GM19193 (cell line): ENCODE measurements around the gene ATP6AP1.
A peak's percentile ranks its signal among the peaks of the same experiment; 100 is the strongest.

Experiments
- POLR2A ChIP-seq: IDR thresholded peaks from 4 replicates; pipeline ENCODE4 v1.6.1; 2011; ENCODE audit not compliant: insufficient read depth, insufficient read length; ENCODE audit errors: extremely low read depth

ATP6AP1 gene

DNA sequence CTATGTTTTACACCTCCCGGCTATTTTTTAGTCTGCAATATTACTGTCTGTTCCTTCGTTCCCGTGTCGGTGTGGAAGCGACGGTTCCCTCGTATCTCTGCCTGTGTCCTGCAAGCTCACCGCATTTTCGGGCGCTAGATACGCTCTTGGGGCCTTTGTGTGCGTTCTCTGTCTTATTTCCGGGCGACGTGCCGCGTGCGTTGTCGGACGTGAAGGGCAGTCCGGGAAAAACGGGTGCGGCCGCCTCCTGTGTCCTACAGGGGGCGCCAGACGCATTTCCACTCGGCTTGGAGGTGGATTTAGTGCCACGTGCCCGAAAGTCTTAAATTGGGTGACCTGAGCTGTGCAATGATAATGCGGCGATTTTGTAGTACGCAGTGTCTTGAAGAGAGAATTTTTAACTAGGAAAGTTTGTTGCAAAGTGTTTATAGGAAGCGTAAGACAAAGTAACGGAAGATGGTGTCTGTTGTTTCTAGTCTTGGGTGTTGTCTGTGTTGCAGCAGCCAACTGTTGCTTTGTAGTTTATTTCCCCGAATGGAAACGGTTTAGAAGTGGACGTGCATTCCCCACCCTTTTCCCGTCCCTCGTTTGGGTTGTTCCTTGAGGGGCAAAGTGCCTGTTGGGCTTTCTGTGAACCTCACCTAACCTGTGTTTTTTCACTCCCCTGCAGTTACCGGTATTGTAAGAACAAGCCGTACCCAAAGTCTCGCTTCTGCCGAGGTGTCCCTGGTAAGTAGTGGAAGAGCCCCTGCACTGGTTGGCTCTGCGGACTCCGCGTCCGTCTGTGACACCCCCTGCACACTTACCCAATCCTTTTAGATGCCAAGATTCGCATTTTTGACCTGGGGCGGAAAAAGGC lies 29.6 kb upstream of the ATP6AP1 start:
- TF ChIP-seq POLR2A = no peak

DNA sequence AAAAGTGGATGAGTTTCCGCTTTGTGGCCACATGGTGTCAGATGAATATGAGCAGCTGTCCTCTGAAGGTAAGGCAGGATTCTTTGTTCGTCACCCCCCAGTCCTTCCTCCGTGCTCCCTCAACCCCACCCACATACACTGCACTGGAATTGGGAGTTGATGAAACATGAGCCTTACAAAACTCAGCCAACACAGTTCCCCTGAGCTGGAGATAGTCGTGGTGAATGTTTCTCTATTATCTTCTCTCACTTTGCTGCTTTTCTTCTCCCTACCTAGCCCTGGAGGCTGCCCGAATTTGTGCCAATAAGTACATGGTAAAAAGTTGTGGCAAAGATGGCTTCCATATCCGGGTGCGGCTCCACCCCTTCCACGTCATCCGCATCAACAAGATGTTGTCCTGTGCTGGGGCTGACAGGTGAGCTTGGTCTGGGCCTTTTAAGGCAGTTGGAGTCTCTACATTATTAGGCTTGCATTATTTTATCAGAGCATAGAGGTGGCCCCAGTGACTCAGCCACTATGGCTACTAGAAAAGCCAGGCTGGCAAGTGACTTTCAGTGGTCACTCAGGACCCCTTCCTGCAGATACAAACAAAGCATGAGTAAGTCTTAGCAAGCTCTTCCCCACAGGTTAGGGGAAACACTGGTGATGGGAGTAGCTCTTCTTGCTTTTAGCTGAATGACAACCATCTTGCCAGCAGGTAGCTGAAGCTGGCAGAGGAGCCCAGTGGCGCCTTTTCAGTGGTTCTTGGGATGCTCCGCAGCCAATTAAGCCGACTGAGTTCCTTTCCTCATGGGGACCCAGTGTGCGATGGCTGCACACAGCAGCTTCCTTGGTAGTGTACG lies 28.7 kb upstream of the ATP6AP1 start:
- TF ChIP-seq POLR2A = no peak

DNA sequence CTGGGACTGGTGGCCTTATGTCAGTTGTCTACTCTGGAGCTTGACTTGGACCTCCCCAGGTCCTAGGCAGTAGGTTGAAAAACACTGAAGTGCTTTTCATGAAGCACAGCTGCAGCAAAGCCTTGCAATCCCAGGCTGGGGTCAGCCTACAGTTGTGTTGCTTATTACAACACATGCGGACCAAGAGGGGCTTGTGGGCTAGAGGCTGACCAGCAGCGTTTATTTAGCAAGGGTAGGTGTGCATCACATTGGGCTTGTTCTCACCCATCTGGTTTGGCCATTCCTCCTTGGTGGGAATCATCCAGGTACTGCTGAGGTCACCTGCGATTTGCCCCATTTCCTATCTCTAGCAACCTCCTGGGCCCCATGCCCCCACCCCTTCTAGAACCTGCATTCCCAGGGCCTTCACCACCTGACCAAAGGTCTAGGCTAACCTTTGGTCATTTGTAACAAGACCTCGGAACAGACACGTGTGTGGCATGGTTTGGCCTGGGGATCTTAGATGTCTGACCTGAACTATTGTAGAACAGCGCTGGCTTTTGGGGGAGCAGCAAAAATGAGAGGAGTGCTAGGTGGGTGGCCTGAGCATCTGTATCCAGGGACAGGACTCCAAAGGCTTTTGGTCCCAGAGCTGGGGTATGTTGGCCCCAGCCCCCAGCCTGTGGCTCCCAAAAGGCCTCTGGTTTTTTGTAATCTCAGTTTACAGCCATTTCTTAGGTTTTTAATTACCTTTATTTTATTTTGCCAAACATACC lies 27.3 kb upstream of the ATP6AP1 start:
- TF ChIP-seq POLR2A = peak; percentile 67

DNA sequence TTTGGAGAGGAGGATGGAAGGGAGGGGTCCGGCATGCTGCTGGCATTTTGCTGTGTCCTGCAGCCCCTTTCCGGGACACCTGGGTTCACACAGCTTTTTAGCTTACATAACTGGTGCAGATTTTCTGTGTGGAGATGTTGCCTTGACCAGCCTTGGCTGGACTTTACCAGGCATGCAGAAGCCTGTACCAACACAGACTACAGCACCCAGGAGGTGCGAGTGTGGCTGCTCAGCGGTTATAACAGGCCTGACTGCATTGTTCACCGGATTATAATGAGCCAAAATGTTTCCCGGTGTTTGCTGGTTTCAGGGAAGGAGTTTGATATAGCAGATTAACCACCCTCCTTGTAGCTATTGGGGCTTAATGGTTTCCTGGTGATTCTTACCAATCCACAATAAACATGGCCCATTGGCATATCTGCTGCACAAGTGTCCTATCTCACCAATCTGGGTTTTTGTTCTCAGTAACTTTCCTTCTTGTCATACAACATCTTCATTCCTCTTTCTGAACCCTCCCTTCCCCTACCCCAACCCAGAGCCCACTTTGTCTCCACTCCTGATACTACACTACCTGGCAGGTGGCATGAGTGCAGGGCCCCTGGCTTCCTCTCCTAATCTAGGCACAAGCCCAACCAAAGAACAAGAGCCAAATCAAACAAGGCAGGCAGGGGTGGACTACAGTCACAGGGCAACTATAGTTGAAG lies 26.4 kb upstream of the ATP6AP1 start:
- no peak for TF ChIP-seq POLR2A

DNA sequence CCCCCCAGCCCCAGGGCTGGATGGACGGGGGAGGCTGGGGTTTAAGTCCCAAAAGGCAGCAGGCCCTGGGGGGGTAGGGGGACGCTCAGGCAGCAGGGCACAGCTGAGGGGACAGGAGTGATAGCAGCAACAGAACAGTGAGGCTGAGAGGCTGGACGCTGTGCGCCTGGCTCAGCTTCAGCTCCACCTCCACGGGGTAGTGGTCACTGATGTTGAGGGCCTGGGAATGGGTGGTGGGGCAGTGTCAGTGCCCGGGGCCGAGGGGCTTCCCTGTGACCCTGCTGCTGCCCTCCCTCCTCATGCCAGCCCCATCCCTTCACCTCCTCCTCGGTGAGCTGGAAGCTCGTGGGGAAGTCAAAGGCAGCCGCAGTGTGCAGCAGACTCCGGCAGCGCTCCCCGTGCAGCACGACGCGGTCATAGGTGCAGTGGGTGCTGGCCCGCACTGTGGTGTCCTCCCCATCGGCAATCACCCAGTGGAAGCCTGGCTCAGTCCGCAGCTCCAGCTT lies 25.8 kb upstream of the ATP6AP1 start:
- TF ChIP-seq POLR2A = no peak

DNA sequence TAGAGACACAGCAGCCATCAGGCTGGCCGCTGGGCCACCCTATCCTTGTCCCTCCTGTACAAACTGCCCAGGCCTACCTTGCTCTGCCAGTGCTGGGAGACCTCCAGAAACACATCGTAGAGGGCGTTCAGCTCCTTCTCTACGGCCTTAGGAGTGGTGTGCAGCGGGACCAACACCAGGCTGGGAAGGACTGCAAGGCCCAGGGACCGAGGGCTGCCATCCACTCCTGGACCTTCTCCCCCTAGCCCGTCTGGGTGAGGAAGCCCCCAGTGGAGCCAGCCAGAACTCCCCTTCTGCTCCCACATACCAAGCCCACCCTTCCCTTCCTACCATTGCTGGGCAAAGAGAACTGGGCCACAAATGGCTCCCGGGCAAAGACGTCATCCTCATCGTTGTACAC lies 25.3 kb upstream of the ATP6AP1 start:
- TF ChIP-seq POLR2A = no peak

DNA sequence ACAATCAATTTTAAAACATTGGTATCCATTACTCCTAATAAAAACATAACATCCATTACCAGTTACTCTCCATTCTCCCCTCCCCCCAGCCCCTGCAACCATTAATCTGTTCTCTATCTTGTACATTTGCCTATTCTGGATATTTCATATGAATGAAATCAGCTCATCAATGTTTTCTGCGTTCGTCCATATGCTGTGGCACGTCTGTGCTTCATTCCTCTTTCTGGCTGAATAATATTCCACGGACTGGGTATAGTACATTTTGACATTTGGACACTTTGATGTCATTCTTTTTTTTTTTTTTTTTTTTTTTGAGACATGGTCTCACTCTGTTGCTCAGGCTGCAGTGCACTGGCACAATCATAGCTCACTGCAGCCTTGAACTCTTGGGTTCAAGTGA lies 24.6 kb upstream of the ATP6AP1 start:
- no peak for TF ChIP-seq POLR2A

DNA sequence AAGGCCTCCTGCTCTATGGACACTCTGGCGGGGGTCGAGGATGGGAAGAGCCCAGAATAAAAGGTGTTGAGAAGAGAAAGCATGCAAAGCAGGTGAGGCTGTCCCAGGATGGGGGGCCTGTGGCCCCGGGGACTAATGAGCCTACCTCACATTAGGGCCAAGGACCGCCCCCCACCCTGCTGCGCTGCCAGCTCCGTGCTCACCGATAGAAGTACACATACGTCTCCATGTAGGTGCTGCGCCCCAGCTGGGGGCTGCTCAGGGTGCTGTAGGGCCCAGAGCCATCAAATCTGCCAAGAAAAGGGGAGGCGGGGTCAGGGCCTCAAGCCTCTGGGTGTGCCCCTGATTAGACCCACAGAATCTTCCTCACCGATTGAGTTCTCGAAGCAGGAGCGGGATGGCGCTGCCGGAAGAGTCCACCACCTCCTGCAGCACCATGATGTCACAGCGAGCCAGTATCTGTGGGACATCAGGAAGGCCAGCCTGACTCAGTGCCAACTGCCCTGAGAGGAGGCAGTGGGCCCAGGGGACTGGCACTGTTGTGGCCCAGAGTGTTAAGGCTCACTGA lies 23.8 kb upstream of the ATP6AP1 start:
- no peak for TF ChIP-seq POLR2A

DNA sequence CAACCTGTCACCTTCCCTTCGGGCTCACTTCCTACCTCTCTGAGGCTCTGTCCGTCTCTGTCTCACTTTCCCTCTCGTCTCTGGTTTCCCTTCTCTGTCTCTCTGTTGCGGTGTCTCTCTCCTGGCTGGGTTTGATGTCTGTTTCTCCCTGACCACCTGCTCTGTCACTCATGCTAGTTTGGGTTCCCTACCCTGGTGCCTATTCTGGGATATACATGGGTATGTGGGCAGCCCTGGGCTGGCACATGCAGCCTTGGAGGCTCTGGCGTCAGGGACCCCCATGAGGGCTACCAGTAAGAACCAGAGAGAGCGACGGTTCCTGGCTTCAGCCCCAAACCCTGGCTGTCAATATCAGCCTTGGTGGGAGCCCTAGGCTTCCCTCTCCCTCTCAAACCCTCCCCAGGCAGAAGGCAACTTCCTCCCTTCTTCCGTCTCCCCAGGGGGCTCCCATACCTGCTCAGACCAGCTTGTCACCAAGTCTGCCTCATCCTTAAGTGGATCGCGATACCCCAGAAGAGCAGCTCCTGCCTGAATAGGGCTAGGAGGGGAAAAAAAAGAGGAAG lies 19.7 kb upstream of the ATP6AP1 start:
- TF ChIP-seq POLR2A = no peak

DNA sequence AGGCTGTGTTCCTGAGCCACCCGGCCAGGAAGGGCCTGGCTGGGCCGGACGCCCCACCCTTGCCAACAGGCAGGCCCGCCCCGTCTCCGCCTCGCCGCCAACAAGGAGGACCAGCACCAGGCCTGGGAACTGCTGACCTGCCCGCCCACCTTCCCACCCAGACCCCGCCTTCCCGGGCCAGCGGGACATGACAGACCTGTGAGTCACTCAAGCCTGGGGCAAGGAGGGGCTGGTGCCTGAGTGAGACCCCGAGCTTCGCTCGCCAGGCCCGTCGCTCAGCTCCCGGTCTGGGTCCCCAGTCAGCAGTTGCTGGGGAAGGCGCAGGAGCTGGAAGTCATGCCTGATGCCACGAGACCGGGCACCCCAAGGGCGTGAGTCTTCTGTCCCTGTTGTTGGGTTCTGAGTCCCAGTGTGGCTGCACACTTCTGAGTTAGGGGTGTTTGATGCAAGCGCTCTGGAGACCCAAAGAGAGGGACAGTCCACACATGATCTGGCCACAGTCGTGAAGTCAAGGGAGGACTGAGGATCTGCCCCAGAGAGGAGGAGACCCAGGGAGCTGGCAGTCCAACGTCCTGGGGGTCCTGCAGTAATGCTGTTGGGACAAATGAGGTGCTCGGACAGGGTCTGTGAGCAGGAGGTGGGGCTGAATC lies 19.1 kb upstream of the ATP6AP1 start, which contains the start of gene DNASE1L1:
TSS of gene DNASE1L1 (minus strand) at position 33 of the 650 bp plus-strand sequence. CDS start 3,686 bp downstream, outside the sequence.
- no peak for TF ChIP-seq POLR2A

DNA sequence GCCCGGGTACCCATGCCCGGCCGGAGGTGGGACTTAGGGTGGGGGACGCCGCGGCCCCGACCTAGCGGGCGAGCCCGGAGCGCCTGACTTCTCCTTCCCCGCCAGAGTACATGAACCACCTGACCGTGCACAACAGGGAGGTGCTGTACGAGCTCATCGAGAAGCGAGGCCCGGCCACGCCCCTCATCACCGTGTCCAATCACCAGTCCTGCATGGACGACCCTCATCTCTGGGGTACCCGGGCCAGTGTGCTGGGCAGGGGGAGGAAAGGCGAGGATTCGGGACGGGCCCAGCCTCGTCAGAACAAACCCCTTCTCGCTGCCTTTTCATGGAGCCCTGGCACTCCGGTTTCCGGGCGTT lies 16.5 kb upstream of the ATP6AP1 start:
- peak; percentile 28 for TF ChIP-seq POLR2A

DNA sequence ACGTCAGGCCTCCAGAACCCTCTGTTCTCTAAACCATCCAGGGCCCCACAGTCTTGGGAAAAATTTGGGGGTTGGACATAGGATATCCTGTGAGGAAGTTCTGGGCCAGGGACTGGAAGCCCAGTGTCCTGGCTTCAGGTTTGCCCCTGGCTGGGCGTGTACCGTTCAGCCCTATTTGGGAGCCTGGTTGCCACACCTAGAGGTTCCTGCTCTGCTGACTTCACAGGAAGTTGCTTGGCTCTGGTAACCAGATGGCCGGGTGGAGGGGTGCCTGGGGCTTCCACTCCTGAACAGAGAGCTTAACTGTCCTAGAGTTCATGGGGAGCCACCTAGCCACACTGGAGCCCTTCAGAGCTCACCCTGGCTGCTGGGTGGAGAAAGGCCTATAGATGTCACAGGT lies 16.0 kb upstream of the ATP6AP1 start:
- TF ChIP-seq POLR2A = no peak

DNA sequence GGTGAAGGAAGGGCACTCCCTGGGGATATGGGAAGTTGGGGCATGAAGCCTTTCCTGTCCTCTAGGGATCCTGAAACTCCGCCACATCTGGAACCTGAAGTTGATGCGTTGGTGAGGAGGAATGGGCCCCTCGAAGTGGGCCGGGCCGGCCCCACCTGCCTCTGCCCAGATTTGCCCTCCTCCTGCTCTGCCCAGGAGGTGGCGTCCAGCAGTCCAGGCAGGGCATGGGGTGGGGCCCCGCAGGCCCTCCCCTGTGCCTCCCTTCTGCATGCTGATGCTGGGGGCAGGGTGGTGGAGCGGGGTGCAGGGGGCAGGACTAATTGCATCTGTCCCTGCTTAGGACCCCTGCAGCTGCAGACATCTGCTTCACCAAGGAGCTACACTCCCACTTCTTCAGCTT lies 15.3 kb upstream of the ATP6AP1 start:
- no peak for TF ChIP-seq POLR2A
